Left ventricle myocardium inferior (tissue), 1 donor: ENCODE measurements around the gene ADNP. TPM values are rescaled to one million over a fixed set of nuclear protein-coding genes. Genes with fewer than 3 reads are reported as not detected.
"Not testable (repeated sequence)": the region's sequence is repeated elsewhere in the genome, so short reads cannot be mapped to it uniquely, and the experiment has no call there.

Experiments
- DNase-seq: peaks from one replicate; pipeline ENCODE4 v3.0.0-alpha.2; 2020
- H3K27ac ChIP-seq: fragments of 200-600 bp; replicated peaks from 2 replicates; pipeline ENCODE4 v1.8.0; 2021
- H3K27me3 ChIP-seq: fragments of 200-600 bp; 2 replicates; pipeline ENCODE4 v1.8.0; 2021; ENCODE audit warnings: low read depth
- H3K36me3 ChIP-seq: fragments of 200-600 bp; 2 replicates; pipeline ENCODE4 v1.8.0; 2021
- H3K4me1 ChIP-seq: fragments of 200-600 bp; 2 replicates; pipeline ENCODE4 v1.8.0; 2021
- H3K4me3 ChIP-seq: fragments of 200-600 bp; 2 replicates; pipeline ENCODE4 v1.8.0; 2021; ENCODE audit warnings: mild to moderate bottlenecking, moderate library complexity
- H3K9me3 ChIP-seq: fragments of 200-600 bp; replicated peaks from 2 replicates; pipeline ENCODE4 v1.8.0; 2021
- intact Hi-C: fragments of 100-400 bp; cut with micrococcal nuclease; formaldehyde crosslinking; loops from one replicate; pipeline ENCODE4 v1.11.0; 2022
- long read RNA-seq: library from polyadenylated mRNA; unstranded; transcript quantifications from one replicate; pipeline ENCODE4 v2.0.0, GENCODE V29; 2021
- total RNA-seq: library from RNA; stranded (reverse); fragmentation: NEBNext Ultra II Directional; extraction: Animal tissue kit (Norgen Biotek cat#: 25700); gene quantifications from one replicate; pipeline ENCODE4 v1.2.1, GENCODE V29; 2021
- TF ChIP-seq, protein P1 (sequence below): fragments of 200-600 bp; IDR thresholded peaks from 2 replicates; pipeline ENCODE4 v1.8.0; 2021; ENCODE audit warnings: antibody characterized with exemption, mild to moderate bottlenecking, borderline replicate concordance
- donor health status: DM: no; HTN: yes; CAD: no; lungs with severe emphysema.

The ADNP gene
- 27.3 TPM for total RNA-seq
- long read RNA-seq, full-length matches to known transcripts: 14 of 25 reads
- long read RNA-seq, partial matches to known transcripts: 0 of 25 reads
- long read RNA-seq, other reads (novel, unspliced or antisense): 11 of 25 reads

DNA sequence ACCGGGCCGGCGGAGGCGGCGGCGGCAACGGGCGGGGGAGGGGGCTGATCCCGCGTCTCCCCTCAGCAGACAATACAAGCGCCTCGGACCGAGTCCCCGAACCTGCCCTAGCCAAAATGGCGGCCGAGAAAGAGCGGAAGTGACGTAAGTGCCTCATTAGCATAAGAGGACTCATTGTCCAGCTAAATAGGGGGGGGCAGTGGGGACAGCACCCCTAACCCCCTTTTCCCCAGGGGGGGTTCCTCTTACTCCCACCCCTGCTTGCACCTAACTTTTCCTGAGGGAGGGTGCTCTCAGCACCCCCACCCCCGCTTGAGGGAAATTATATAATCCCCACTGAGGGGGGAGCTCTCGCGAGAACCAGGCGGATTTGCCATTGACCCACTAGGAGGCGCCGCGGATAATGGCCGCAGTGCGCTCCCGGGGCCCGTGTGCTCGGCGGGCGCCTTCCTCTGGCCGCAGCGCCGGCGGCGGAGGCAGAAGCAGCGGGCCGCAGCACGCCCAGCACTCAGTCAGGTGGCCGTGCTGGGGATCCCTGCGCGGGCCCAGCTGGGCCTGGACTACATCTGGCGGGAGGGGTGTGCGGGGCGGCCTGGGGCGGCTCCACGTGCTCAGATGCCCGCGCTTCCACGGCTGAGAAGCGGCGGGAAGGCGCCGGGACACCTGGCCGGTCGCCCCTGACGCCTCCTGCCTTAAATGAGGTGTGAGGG, at the start of gene ADNP:
TSS of gene ADNP (minus strand) at position 132 of the 710 bp plus-strand sequence. CDS start 27,441 bp downstream, outside the sequence.
- Histone ChIP-seq H3K36me3 (peaks cover 34% of the 10 kb centered on the region), H3K27ac (peak within 1 kb of the TSS; percentile 99), H3K27me3 (no peaks in the 10 kb centered on the region), H3K4me1 (peaks cover 55% of the 10 kb centered on the region), H3K4me3 (peak within 1 kb of the TSS; percentile 81), H3K9me3 (no peaks in the 10 kb centered on the region)
- TF ChIP-seq, protein P1, sequence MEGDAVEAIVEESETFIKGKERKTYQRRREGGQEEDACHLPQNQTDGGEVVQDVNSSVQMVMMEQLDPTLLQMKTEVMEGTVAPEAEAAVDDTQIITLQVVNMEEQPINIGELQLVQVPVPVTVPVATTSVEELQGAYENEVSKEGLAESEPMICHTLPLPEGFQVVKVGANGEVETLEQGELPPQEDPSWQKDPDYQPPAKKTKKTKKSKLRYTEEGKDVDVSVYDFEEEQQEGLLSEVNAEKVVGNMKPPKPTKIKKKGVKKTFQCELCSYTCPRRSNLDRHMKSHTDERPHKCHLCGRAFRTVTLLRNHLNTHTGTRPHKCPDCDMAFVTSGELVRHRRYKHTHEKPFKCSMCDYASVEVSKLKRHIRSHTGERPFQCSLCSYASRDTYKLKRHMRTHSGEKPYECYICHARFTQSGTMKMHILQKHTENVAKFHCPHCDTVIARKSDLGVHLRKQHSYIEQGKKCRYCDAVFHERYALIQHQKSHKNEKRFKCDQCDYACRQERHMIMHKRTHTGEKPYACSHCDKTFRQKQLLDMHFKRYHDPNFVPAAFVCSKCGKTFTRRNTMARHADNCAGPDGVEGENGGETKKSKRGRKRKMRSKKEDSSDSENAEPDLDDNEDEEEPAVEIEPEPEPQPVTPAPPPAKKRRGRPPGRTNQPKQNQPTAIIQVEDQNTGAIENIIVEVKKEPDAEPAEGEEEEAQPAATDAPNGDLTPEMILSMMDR: peak; percentile 78
- DNase-seq: peak; percentile 90
- intact Hi-C loops: no loop called here

DNA sequence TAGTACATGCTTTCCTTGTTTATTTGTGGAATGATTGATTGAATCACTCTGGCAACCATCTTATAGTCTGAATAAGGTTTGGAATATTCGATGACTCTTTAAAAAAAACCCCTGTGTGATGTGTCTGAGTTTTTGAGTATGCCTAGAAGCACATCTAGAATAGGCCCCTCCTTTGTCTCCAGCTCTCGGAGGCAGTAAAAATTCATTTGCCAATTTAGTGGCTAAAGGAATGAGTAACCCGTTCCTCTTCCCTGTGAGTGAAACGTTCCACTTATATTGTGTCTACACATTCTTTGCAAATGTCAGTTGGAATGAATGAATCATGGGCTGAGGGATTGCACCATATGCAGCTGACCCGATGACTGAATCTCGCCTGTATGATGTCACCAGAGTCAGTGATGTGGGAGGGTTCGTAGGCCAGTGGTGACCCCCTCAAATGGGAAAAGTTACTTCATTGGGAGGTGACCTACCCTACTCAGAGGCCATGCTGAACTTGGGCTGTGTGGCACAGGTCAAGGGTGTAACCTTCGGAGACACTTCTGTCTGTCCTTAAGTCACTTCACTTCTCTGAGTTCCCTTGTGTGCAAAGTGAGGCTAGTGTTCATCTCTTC, 48.9 kb upstream of the ADNP start:
- Histone ChIP-seq H3K27ac (no peak overlapping the region), H3K4me1 (peaks cover 6% of the 10 kb centered on the region), H3K36me3 (no peaks in the 10 kb centered on the region), H3K4me3 (no peak overlapping the region), H3K9me3 (no peaks in the 10 kb centered on the region), H3K27me3 (peaks cover 89% of the 10 kb centered on the region)
- intact Hi-C loops: loop anchor here (5.0 kb wide), 1 partner anchor 332 kb away; no protein-coding TSS in a partner anchor
- TF ChIP-seq, protein P1: no peak
- DNase-seq: no peak

- intact Hi-C loops, H3K4me3 ChIP-seq, DNase-seq, H3K9me3 ChIP-seq, H3K36me3 ChIP-seq, H3K4me1 ChIP-seq, H3K27ac ChIP-seq: not testable (repeated sequence)
- peaks cover 73% of the 10 kb centered on the region for H3K27me3 ChIP-seq
Observed at GRCh38 chr20:50978533-50978932, 47.3 kb upstream of the ADNP start.

GRCh38 chr20:50977066-50978021, 46.1 kb upstream of the ADNP start:
- no peak for DNase-seq
- intact Hi-C loops: no loop called here
- Histone ChIP-seq H3K9me3 (no peaks in the 10 kb centered on the region), H3K27ac (no peak overlapping the region), H3K4me3 (no peak overlapping the region), H3K4me1 (peaks cover 6% of the 10 kb centered on the region), H3K27me3 (peaks cover 64% of the 10 kb centered on the region), H3K36me3 (no peaks in the 10 kb centered on the region)
- TF ChIP-seq, protein P1: no peak

DNA sequence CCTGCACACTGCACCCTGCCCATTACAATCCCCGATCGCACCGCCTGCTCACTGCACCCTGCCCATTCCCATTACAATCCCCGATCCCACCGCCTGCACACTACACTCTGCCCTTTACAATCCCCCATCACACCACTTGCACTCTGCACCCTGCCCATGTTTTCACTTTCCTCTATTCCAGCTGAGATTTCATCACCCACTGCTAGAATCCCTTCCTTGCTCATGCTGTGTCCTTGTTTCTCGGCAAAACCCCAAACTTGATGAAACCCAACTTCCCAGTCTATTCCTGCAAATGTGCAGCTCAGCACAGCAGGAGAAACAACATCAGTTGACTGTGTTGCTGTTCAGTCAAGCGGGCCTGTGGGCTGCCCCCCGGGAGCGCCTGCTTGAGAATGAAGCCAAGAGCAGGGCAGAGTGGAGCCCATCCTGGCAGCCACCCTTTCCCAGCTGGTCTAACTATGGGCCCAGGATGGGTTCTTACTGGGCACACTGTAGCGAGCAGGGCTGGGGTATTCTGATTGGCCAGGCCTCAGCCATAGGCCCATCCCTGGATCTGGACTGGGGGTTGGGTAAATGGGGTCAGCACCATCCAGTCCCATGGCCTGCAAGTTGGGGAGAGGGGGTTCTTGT, 44.6 kb upstream of the ADNP start:
- H3K9me3 ChIP-seq: no peaks in the 10 kb centered on the region
- H3K4me3 ChIP-seq: no peak overlapping the region
- H3K27ac ChIP-seq: no peak overlapping the region
- DNase-seq: no peak
- TF ChIP-seq, protein P1: no peak
- no peaks in the 10 kb centered on the region for H3K36me3 ChIP-seq
- H3K4me1 ChIP-seq: no peaks in the 10 kb centered on the region
- intact Hi-C loops: no loop called here
- H3K27me3 ChIP-seq: peaks cover 51% of the 10 kb centered on the region
